GM06990 (cell line): Measurements from ENCODE around the gene DAGLA.

Source experiments
- DNase-seq: peaks from one replicate; pipeline ENCODE4 v3.0.0-alpha.2; 2011; ENCODE audit not compliant: insufficient read length; ENCODE audit errors: extremely low read depth
- H3K27me3 ChIP-seq: replicated peaks from 2 replicates; pipeline ENCODE4 v1.6.0; 2011; ENCODE audit warnings: low read length; ENCODE audit not compliant: control insufficient read depth, insufficient read depth
- H3K36me3 ChIP-seq: 2 replicates; pipeline ENCODE4 v1.5.1; 2011; ENCODE audit warnings: low read length; ENCODE audit not compliant: control insufficient read depth, insufficient read depth
- H3K4me3 ChIP-seq: replicated peaks from 2 replicates; pipeline ENCODE4 v1.5.1; 2011; ENCODE audit warnings: low read depth, mild to moderate bottlenecking, control low read depth, low read length
- CTCF ChIP-seq: IDR thresholded peaks from 2 replicates; pipeline ENCODE4 v1.5.1; 2011; ENCODE audit warnings: low read length, control low read depth, mild to moderate bottlenecking, inconsistent platforms; ENCODE audit not compliant: insufficient read depth, poor library complexity, severe bottlenecking

DAGLA gene

GRCh38 chr11:61704838-61705237 is 24.6 kb downstream of the DAGLA start:
- Histone ChIP-seq H3K36me3 (no peaks in the 10 kb centered on the region), H3K27me3 (no peaks in the 10 kb centered on the region; the same call in 1 of the 2 replicates), H3K4me3 (no peak overlapping the region)
- no peak for DNase-seq
- TF ChIP-seq CTCF, result no peak

- H3K4me3 ChIP-seq, result no peak overlapping the region
- H3K36me3 ChIP-seq, result no peaks in the 10 kb centered on the region
- DNase-seq, result no peak
- no peak for TF ChIP-seq CTCF
- H3K27me3 ChIP-seq, result no peaks in the 10 kb centered on the region; the same call in 1 of the 2 replicates
These were observed 26.5 kb downstream of the DAGLA start for GRCh38 chr11:61706452-61707400.

- no peak for DNase-seq
- H3K4me3 ChIP-seq, result no peak overlapping the region
- TF ChIP-seq CTCF, result no peak
- H3K27me3 ChIP-seq, result no peaks in the 10 kb centered on the region; the same call in 1 of the 2 replicates
- H3K36me3 ChIP-seq, result no peaks in the 10 kb centered on the region
These were observed 27.4 kb downstream of the DAGLA start for GRCh38 chr11:61707574-61707973.

GRCh38 chr11:61709110-61709509 is 28.9 kb downstream of the DAGLA start:
- TF ChIP-seq CTCF, result no peak
- DNase-seq, result no peak
- H3K27me3 ChIP-seq, result no peaks in the 10 kb centered on the region; the same call in 1 of the 2 replicates
- no peaks in the 10 kb centered on the region for H3K36me3 ChIP-seq
- no peak overlapping the region for H3K4me3 ChIP-seq

GRCh38 chr11:61709572-61709971 is 29.4 kb downstream of the DAGLA start:
- no peaks in the 10 kb centered on the region; the same call in 1 of the 2 replicates for H3K27me3 ChIP-seq
- H3K4me3 ChIP-seq, result no peak overlapping the region
- no peak for TF ChIP-seq CTCF
- no peak for DNase-seq
- H3K36me3 ChIP-seq, result no peaks in the 10 kb centered on the region
